Occipital lobe (tissue), 2 donors: Measurements from ENCODE around the gene EPS8. TPM values are rescaled to one million over a fixed set of nuclear protein-coding genes. Genes with fewer than 3 reads are reported as not detected.

ENCODE experiments used
- DNase-seq: peaks from one replicate; lab custom pipeline; 2025; lab: John Stamatoyannopoulos, UW
- total RNA-seq: library from RNA; depleted of rRNA; stranded (reverse); fragments of >200 nt; gene quantifications from one replicate; pipeline ENCODE4 v1.2.3, GENCODE V29; 2014

EPS8 gene
- total RNA-seq, 1 donor from 2014 or later: 110 TPM

GRCh38 chr12:15693228-15693911, 95.8 kb downstream of the EPS8 start:
- no peak for DNase-seq

- no peak for DNase-seq
Measured at GRCh38 chr12:15691388-15691787, 97.8 kb downstream of the EPS8 start.

- DNase-seq: no peak
Measured at GRCh38 chr12:15690320-15690719, 98.9 kb downstream of the EPS8 start.

GRCh38 chr12:15689751-15690191, 99.4 kb downstream of the EPS8 start:
- DNase-seq: no peak

- DNase-seq: peak; percentile 2
Measured at GRCh38 chr12:15688838-15689625, 100.2 kb downstream of the EPS8 start.

GRCh38 chr12:15688202-15688736, 100.9 kb downstream of the EPS8 start:
- DNase-seq: peak; percentile 4

- DNase-seq: no peak
Measured at GRCh38 chr12:15687583-15687982, 101.6 kb downstream of the EPS8 start.

GRCh38 chr12:15684896-15685658, 104.1 kb downstream of the EPS8 start:
- no peak for DNase-seq

GRCh38 chr12:15682826-15683225, 106.4 kb downstream of the EPS8 start:
- no peak for DNase-seq

- DNase-seq: no peak
Measured at GRCh38 chr12:15679151-15679550, 110.0 kb downstream of the EPS8 start.

- no peak for DNase-seq
Measured at GRCh38 chr12:15677726-15678201, 111.4 kb downstream of the EPS8 start.

- DNase-seq: no peak
Measured at GRCh38 chr12:15677228-15677627, 112.0 kb downstream of the EPS8 start.

- no peak for DNase-seq
Measured at GRCh38 chr12:15672671-15673270, 116.4 kb downstream of the EPS8 start.

- no peak for DNase-seq
Measured at GRCh38 chr12:15670756-15671155, 118.4 kb downstream of the EPS8 start.

- no peak for DNase-seq
Measured at GRCh38 chr12:15669256-15669948, 119.8 kb downstream of the EPS8 start.

- no peak for DNase-seq
Measured at GRCh38 chr12:15664491-15664890, 124.7 kb downstream of the EPS8 start.

GRCh38 chr12:15662983-15663659, 126.1 kb downstream of the EPS8 start:
- no peak for DNase-seq

- DNase-seq: no peak
Measured at GRCh38 chr12:15662303-15662980, 126.7 kb downstream of the EPS8 start.

GRCh38 chr12:15651371-15651770, 137.8 kb downstream of the EPS8 start:
- DNase-seq: no peak
